Measurements from ENCODE around the gene TDRD7.

Gene TDRD7

DNA sequence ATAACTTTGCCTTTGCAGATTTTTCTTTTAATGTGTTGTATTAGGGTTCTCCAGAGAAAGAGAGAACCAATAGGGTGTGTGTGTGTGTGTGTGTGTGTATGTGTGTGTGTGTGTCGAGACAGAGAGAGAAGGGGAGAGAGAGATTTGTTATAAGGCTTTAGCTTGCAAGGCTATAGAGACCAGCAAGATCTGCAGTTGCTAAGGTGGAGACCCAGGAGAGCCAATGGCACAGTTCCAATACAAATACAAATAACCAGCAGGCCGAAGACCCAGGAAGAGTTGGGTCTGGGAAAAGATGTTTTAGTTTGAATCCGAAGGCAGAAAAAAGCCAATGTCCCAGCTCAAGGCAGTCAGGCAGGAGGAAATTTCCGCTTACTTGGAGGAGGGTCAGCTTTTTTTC, 112.5 kb downstream of the TDRD7 start:
- H3K9ac ChIP-seq (ENCODE audit: insufficient read length): no peak overlapping the region
- DNase-seq (ENCODE audit: low read depth, low spot score): no peak
- no peak for TF ChIP-seq POLR2AphosphoS5 (IDR thresholded peaks at IDR 0.05; ENCODE audit: borderline replicate concordance, low read depth, low read length)

DNA sequence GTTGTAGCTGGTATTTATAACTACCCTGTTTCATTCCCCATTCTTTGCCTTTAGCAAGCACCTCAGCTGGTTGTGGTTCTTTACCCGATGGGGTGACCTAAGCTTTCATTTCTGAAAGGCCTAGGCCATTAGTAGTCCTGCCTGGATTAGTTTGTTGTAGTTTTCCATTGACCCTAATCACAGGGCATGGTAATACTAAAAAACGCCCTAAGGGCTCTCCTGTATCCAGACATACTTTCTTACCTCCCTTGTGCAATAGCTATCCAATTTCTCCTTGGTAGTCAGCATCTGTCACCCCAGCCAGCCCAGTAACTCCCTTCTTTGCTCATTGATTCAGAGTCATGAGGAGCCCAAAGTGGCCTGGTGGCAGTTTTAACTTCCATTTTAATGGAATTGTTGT, 113.6 kb downstream of the TDRD7 start:
- DNase-seq (ENCODE audit: low read depth, low spot score): no peak
- TF ChIP-seq FOXP2 (optimal IDR thresholded peaks at IDR 0.05; ENCODE audit: control extremely low read depth, extremely low read length, insufficient read depth): no peak
- TF ChIP-seq EZH2 (IDR thresholded peaks at IDR 0.05): no peak
- no peak for TF ChIP-seq POLR2AphosphoS5 (IDR thresholded peaks at IDR 0.05; ENCODE audit: borderline replicate concordance, low read depth, low read length)
- H3K27ac ChIP-seq: no peak overlapping the region
- no peak overlapping the region for H3K9ac ChIP-seq (ENCODE audit: insufficient read length)
- H3K9me3 ChIP-seq (ENCODE audit: low read depth, low read length): no peaks in the 10 kb centered on the region
- H3K4me3 ChIP-seq: no peak overlapping the region
- no peaks in the 10 kb centered on the region for H3K36me3 ChIP-seq (ENCODE audit: insufficient read depth, low read length)

More for the DNA sequence above, 112.5 kb downstream of the TDRD7 start:
- H3K36me3 ChIP-seq (ENCODE audit: insufficient read depth, low read length): no peaks in the 10 kb centered on the region
- no peak overlapping the region for H3K27ac ChIP-seq
- no peaks in the 10 kb centered on the region for H3K9me3 ChIP-seq (ENCODE audit: low read depth, low read length)
- no peak overlapping the region for H3K4me3 ChIP-seq

DNA sequence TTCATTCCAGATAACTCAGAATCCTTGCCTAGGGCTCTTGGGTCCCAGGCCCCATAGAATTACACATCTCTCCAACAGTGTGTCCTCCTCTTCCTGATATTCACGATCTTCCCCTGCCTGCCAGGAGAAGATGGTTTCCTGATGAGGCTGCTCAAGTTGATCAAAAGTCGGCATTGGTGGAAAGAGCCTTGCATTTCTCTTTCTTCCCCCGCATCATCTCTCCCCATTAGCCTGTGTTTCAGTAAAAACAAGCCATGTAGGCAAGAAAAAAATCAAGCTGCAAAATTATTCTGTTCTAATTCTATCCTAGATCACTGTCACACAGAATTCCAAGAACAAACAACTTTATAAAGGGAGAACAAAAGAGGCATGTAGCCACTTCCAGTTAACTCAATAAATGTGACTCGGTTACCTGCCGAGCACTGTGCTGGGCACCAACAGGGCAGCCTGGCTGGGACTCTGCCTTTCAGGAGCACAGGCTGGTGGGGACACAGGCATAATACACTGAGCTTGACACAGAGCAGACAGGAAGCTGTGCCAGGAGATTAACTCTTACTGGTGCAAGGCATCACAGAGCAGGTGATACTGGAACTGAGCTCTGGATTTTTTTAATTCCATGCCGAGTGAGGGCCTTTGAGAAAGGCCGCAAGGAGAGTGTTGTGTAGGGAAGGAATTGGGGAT, 115.1 kb downstream of the TDRD7 start:
- TF ChIP-seq FOXP2 (optimal IDR thresholded peaks at IDR 0.05; ENCODE audit: control extremely low read depth, extremely low read length, insufficient read depth): no peak
- no peak for TF ChIP-seq POLR2AphosphoS5 (IDR thresholded peaks at IDR 0.05; ENCODE audit: borderline replicate concordance, low read depth, low read length)
- no peak for TF ChIP-seq EZH2 (IDR thresholded peaks at IDR 0.05)
- Histone ChIP-seq H3K36me3 (ENCODE audit: insufficient read depth, low read length) (no peaks in the 10 kb centered on the region), H3K9ac (ENCODE audit: insufficient read length) (no peak overlapping the region), H3K9me3 (ENCODE audit: low read depth, low read length) (no peaks in the 10 kb centered on the region), H3K27ac (no peak overlapping the region), H3K4me3 (no peak overlapping the region)
- no peak for DNase-seq (ENCODE audit: low read depth, low spot score)

DNA sequence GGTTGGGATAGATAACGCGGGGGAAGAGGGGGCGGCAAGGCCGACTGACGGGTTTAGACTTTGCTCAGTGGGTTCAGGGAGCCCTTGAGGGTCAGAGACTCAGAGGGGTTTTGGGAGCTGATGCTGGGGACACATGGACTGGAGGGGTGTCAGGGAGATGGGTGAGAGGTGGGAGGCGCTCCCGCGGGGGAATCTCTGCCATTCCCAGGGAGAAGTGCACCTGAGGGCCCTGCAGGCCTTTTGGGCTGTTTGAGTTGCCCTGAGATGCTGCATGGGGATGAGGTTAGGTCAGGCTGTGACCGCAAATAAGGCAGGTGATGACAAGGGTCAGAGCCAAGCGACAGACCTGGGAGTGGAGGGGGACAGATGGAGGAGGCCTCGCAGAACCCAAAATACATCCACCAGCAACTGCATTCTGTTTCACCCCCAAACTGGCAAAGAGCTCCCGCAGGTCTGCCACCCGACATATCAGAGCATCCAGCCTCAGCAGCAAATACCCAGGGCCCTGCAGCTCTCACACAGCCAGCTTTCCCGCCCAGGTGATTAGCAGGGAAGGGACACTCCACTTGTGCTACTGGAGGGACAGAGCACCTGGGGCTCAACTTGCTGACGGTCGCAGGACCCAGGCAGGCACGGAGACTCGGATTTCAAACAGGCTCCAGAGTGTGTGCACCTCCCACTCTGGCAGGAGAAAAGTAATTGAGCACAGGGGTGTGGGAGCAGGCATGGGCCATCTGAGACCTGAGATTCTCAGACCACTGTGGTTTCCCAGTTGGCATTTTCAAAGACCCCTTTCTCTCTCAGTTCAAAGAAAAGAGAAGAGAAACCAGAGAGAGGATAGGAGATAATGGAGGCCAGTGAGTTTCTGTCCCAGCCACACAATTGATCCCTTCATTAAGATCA, 116.0 kb downstream of the TDRD7 start:
- Histone ChIP-seq H3K9ac (ENCODE audit: insufficient read length) (no peak overlapping the region), H3K27ac (no peak overlapping the region), H3K4me3 (no peak overlapping the region), H3K36me3 (ENCODE audit: insufficient read depth, low read length) (no peaks in the 10 kb centered on the region), H3K9me3 (ENCODE audit: low read depth, low read length) (no peaks in the 10 kb centered on the region)
- DNase-seq (ENCODE audit: low read depth, low spot score): no peak
- TF ChIP-seq POLR2AphosphoS5 (IDR thresholded peaks at IDR 0.05; ENCODE audit: borderline replicate concordance, low read depth, low read length): no peak
- no peak for TF ChIP-seq FOXP2 (optimal IDR thresholded peaks at IDR 0.05; ENCODE audit: control extremely low read depth, extremely low read length, insufficient read depth)
- TF ChIP-seq EZH2 (IDR thresholded peaks at IDR 0.05): no peak

DNA sequence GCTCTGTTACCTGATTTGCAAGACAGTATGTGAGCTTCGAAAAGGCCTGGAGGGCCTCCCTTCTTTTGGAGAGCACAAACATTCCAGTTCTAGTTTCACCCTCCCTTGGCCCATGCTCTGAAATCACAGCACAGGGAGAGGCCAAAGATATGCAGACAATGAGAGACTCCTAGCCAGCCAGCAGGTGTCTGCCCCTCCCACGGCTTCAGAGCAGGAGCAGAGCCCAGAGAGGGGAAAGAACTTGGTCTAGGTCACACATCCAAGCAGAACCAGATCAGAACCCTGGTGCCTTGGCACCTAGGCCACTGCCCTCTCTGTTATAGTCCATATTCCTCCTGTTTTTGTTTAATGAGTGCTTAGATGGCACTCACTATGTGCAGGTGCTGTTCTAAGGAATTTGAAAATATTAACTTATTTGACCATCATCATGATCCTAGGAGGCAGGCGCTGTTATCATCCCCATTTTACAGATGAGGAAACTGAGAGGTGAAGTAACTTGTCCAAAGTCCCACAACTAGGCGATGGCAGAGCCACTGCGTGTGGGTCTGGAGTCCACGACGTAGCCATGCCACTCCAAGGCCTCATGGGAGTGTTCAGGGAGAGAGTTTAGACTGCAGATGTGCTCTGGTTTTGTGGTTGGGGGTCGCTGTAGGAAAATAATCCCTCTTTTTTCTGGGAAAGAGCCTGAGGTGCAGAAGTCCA, 116.8 kb downstream of the TDRD7 start:
- TF ChIP-seq FOXP2 (optimal IDR thresholded peaks at IDR 0.05; ENCODE audit: control extremely low read depth, extremely low read length, insufficient read depth) (no peak), POLR2AphosphoS5 (IDR thresholded peaks at IDR 0.05; ENCODE audit: borderline replicate concordance, low read depth, low read length) (no peak), EZH2 (IDR thresholded peaks at IDR 0.05) (no peak)
- Histone ChIP-seq H3K36me3 (ENCODE audit: insufficient read depth, low read length) (no peaks in the 10 kb centered on the region), H3K27ac (no peak overlapping the region), H3K4me3 (no peak overlapping the region), H3K9ac (ENCODE audit: insufficient read length) (no peak overlapping the region), H3K9me3 (ENCODE audit: low read depth, low read length) (no peaks in the 10 kb centered on the region)
- no peak for DNase-seq (ENCODE audit: low read depth, low spot score)

DNA sequence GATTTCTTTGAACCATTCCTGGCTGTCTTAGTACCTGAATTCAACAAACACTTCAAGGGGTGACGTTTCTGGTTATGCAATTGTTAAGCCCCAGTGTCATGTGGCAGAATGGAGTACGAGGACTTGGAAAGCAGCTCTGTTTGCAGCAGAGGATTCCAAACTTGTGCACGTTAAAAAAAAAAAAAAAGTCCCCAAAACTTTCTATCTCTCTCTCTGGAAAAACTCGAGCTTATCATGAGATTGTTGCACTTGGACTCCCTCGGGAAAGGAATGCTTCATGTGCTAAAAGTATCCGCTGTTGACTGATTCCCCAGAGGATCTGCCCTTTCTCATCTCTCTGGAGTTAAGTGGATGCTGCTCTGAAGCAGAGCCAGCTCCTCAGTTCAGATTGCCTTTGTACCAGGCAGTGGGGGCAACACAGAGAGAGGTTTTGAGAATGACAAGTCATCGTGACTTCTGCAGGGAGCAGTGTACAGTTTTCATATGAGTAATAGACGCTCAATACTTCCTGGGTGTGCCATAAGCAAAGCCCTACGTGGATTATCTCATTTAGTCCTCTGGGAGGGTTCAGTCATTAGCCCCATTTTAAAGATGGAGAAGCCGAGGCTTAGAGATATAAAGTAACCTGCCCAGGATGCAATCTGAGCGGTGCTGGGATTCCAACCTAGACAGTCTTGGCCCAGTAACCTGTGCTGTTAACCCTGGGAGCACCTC, 117.6 kb downstream of the TDRD7 start:
- Histone ChIP-seq H3K9me3 (ENCODE audit: low read depth, low read length) (no peaks in the 10 kb centered on the region), H3K4me3 (no peak overlapping the region), H3K9ac (ENCODE audit: insufficient read length) (no peak overlapping the region), H3K36me3 (ENCODE audit: insufficient read depth, low read length) (no peaks in the 10 kb centered on the region), H3K27ac (no peak overlapping the region)
- TF ChIP-seq POLR2AphosphoS5 (IDR thresholded peaks at IDR 0.05; ENCODE audit: borderline replicate concordance, low read depth, low read length) (no peak), EZH2 (IDR thresholded peaks at IDR 0.05) (no peak), FOXP2 (optimal IDR thresholded peaks at IDR 0.05; ENCODE audit: control extremely low read depth, extremely low read length, insufficient read depth) (no peak)
- DNase-seq (ENCODE audit: low read depth, low spot score): no peak

DNA sequence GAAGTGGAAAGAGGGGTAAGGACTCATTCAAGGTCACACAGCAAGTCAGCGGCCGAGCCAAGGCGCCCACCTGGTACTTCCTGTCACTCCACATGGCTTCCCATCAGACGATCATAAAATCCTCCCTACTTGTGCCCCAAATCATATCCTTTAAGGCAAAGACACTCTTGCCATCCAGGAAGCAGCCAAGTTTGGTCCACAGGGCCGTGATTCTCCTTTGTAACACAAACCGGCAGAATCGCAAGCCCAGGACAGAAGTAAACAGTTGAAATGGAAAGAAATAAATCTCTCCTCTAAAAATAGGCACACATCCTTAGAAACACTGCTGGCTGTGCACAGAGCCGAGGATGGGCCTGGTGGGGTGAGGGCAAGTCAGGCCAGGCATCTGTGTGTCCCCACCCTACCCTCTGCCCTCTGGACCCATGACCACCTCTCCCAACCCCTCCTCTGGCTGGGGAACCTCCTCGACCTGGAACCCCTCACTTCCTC, 120.0 kb downstream of the TDRD7 start:
- no peak for DNase-seq (ENCODE audit: low read depth, low spot score)

More for the DNA sequence above, 120.0 kb downstream of the TDRD7 start:
- H3K27ac ChIP-seq: no peak overlapping the region
- H3K36me3 ChIP-seq (ENCODE audit: insufficient read depth, low read length): no peaks in the 10 kb centered on the region
- no peak overlapping the region for H3K4me3 ChIP-seq
- TF ChIP-seq FOXP2 (optimal IDR thresholded peaks at IDR 0.05; ENCODE audit: control extremely low read depth, extremely low read length, insufficient read depth): no peak
- no peak for TF ChIP-seq EZH2 (IDR thresholded peaks at IDR 0.05)
- TF ChIP-seq POLR2AphosphoS5 (IDR thresholded peaks at IDR 0.05; ENCODE audit: borderline replicate concordance, low read depth, low read length): no peak
- no peak overlapping the region for H3K9ac ChIP-seq (ENCODE audit: insufficient read length)
- H3K9me3 ChIP-seq (ENCODE audit: low read depth, low read length): no peaks in the 10 kb centered on the region

All from SK-N-MC (cell line).